Neural cell (in vitro differentiated cells): ENCODE data around the gene GPR42. TPM values are rescaled to one million over a fixed set of nuclear protein-coding genes. Genes with fewer than 3 reads are reported as not detected.

Experiments
- H2AFZ ChIP-seq: fragments of 200-600, 300-800 bp; sonication (generic), shearing (Covaris generic); 2 replicates; pipeline ENCODE4 v1.6.0; 2014; ENCODE audit warnings: low read depth, mild to moderate bottlenecking, antibody characterized with exemption, low read length, moderate library complexity
- H3F3A ChIP-seq: fragments of 200-600 bp; shearing (Covaris generic); 2 replicates; pipeline ENCODE4 v1.6.1; 2016; ENCODE audit warnings: mild to moderate bottlenecking, moderate library complexity, mixed read lengths, antibody characterized with exemption, low read length; ENCODE audit not compliant: insufficient read depth, poor library complexity, severe bottlenecking
- H3K27ac ChIP-seq: fragments of 200-600, 300-800 bp; sonication (generic), shearing (Covaris generic); 2 replicates; pipeline ENCODE4 v1.5.1; 2014; ENCODE audit warnings: mild to moderate bottlenecking, low read length, moderate library complexity
- H3K27me3 ChIP-seq: fragments of 300-800, 200-600 bp; sonication (generic), shearing (Covaris generic); 2 replicates; pipeline ENCODE4 v1.6.0; 2014; ENCODE audit warnings: mild to moderate bottlenecking, low read depth, low read length, moderate library complexity; ENCODE audit not compliant: insufficient read depth
- H3K36me3 ChIP-seq: fragments of 300-800, 200-600 bp; sonication (generic), shearing (Covaris generic); 2 replicates; pipeline ENCODE4 v1.5.1; 2014; ENCODE audit warnings: mild to moderate bottlenecking, antibody characterized with exemption, low read length, moderate library complexity; ENCODE audit not compliant: insufficient read depth
- H3K4me2 ChIP-seq: fragments of 300-800, 200-600 bp; sonication (generic), shearing (Covaris generic); 2 replicates; pipeline ENCODE4 v1.6.0; 2014; ENCODE audit warnings: mild to moderate bottlenecking, low read length
- H3K4me3 ChIP-seq: fragments of 300-800, 200-600 bp; sonication (generic), shearing (Covaris generic); 2 replicates; pipeline ENCODE4 v1.5.1; 2014; ENCODE audit warnings: mild to moderate bottlenecking, low read length, moderate library complexity
- H3K79me2 ChIP-seq: fragments of 200-600 bp; shearing (Covaris generic); replicated peaks from 2 replicates; pipeline ENCODE4 v1.6.0; 2014; ENCODE audit warnings: mild to moderate bottlenecking, low read length, moderate library complexity; ENCODE audit not compliant: insufficient read depth
- H3K9ac ChIP-seq: fragments of 300-800, 200-600 bp; sonication (generic), shearing (Covaris generic); 2 replicates; pipeline ENCODE4 v1.6.1; 2016; ENCODE audit warnings: mild to moderate bottlenecking, low read length, mixed read lengths
- H3K9me2 ChIP-seq: fragments of 200-600 bp; shearing (Covaris generic); 2 replicates; pipeline ENCODE4 v1.6.1; 2016; ENCODE audit warnings: mild to moderate bottlenecking, low read length, mixed read lengths; ENCODE audit not compliant: insufficient read depth
- H3K9me3 ChIP-seq: fragments of 200-600, 300-800 bp; sonication (generic), shearing (Covaris generic); 2 replicates; pipeline ENCODE4 v1.6.1; 2016; ENCODE audit warnings: mild to moderate bottlenecking, mixed run types, low read length, moderate library complexity, mixed read lengths
- H4K20me1 ChIP-seq: fragments of 200-600 bp; shearing (Covaris generic); 2 replicates; pipeline ENCODE4 v1.6.1; 2016; ENCODE audit warnings: mild to moderate bottlenecking, mixed run types; ENCODE audit not compliant: insufficient read depth
- EP300 ChIP-seq: fragments of 450-650 bp; conservative IDR thresholded peaks from 2 replicates; pipeline ENCODE4 v1.6.1; 2014; ENCODE audit warnings: antibody characterized with exemption, mild to moderate bottlenecking, moderate library complexity; ENCODE audit not compliant: poor library complexity, severe bottlenecking
- EZH2 ChIP-seq: fragments of 200-600, 300-800 bp; shearing (Covaris generic), sonication (generic); IDR thresholded peaks from 2 replicates; pipeline ENCODE4 v1.6.1; 2014; ENCODE audit warnings: antibody characterized with exemption, low read length, borderline replicate concordance, mild to moderate bottlenecking; ENCODE audit not compliant: insufficient read depth, poor library complexity, severe bottlenecking
- MXI1 ChIP-seq: fragments of 450-650 bp; conservative IDR thresholded peaks from 2 replicates; pipeline ENCODE4 v1.6.1; 2014; ENCODE audit warnings: antibody characterized with exemption, mild to moderate bottlenecking; ENCODE audit not compliant: poor library complexity, severe bottlenecking
- POLR2AphosphoS5 ChIP-seq: IDR thresholded peaks from 2 replicates; pipeline ENCODE4 v1.6.1; 2012
- RAD21 ChIP-seq: fragments of 450-650 bp; conservative IDR thresholded peaks from 2 replicates; pipeline ENCODE4 v1.6.1; 2014; ENCODE audit warnings: antibody characterized with exemption, mild to moderate bottlenecking, moderate library complexity
- SMC3 ChIP-seq: fragments of 450-650 bp; conservative IDR thresholded peaks from 2 replicates; pipeline ENCODE4 v1.6.1; 2014; ENCODE audit warnings: antibody characterized with exemption, mild to moderate bottlenecking, moderate library complexity; ENCODE audit not compliant: poor library complexity
- TAF1 ChIP-seq: IDR thresholded peaks from 2 replicates; pipeline ENCODE4 v1.6.1; 2012; ENCODE audit warnings: low read depth
- polyA plus RNA-seq: library from polyadenylated mRNA; depleted of rRNA; stranded (reverse); fragments of >200 nt; gene quantifications from 2 replicates; pipeline ENCODE4 v1.2.3, GENCODE V29; 2014
- TF ChIP-seq, protein P1 (sequence below): IDR thresholded peaks from 2 replicates; pipeline ENCODE4 v1.6.1; 2012; ENCODE audit warnings: borderline replicate concordance
- TF ChIP-seq, protein P2 (sequence below): fragments of 450-650 bp; IDR thresholded peaks from 2 replicates; pipeline ENCODE4 v1.5.1; 2014; ENCODE audit warnings: antibody characterized with exemption, mild to moderate bottlenecking, moderate library complexity; ENCODE audit not compliant: poor library complexity, severe bottlenecking

Gene GPR42
- polyA plus RNA-seq, 1 donor from 2014 or later = not detected

DNA sequence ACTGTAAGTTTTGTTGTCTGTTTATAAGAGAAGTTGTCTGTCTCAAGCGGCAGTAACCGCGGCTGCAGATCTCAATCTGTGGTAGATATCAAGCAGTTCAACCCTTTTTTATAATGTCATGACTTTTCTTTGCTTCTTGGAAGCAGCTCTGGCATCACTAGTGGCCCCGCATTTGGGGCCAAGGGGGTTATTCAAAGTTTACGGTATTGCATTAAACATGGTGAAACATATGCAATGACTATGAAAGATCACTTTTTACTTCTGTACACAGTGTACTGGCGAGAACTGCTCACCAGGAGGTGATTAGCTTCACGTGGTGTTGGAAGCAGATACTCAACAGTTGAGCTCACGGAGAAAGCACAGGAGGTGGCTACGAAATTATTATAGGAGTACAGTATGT, 17.2 kb upstream of the GPR42 start:
- Histone ChIP-seq H3K27ac (no peak overlapping the region), H3K9ac (no peak overlapping the region), H3K9me2 (no peaks in the 10 kb centered on the region), H3K4me2 (no peak overlapping the region), H3K79me2 (no peaks in the 10 kb centered on the region), H3K4me3 (no peak overlapping the region), H3K36me3 (no peaks in the 10 kb centered on the region), H3K27me3 (no peaks in the 10 kb centered on the region), H4K20me1 (no peaks in the 10 kb centered on the region), H2AFZ (no peak overlapping the region), H3K9me3 (no peaks in the 10 kb centered on the region), H3F3A (no peaks in the 10 kb centered on the region)
- TF ChIP-seq EP300 = no peak
- no peak for TF ChIP-seq TAF1
- TF ChIP-seq, protein P1, sequence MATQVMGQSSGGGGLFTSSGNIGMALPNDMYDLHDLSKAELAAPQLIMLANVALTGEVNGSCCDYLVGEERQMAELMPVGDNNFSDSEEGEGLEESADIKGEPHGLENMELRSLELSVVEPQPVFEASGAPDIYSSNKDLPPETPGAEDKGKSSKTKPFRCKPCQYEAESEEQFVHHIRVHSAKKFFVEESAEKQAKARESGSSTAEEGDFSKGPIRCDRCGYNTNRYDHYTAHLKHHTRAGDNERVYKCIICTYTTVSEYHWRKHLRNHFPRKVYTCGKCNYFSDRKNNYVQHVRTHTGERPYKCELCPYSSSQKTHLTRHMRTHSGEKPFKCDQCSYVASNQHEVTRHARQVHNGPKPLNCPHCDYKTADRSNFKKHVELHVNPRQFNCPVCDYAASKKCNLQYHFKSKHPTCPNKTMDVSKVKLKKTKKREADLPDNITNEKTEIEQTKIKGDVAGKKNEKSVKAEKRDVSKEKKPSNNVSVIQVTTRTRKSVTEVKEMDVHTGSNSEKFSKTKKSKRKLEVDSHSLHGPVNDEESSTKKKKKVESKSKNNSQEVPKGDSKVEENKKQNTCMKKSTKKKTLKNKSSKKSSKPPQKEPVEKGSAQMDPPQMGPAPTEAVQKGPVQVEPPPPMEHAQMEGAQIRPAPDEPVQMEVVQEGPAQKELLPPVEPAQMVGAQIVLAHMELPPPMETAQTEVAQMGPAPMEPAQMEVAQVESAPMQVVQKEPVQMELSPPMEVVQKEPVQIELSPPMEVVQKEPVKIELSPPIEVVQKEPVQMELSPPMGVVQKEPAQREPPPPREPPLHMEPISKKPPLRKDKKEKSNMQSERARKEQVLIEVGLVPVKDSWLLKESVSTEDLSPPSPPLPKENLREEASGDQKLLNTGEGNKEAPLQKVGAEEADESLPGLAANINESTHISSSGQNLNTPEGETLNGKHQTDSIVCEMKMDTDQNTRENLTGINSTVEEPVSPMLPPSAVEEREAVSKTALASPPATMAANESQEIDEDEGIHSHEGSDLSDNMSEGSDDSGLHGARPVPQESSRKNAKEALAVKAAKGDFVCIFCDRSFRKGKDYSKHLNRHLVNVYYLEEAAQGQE = no peak
- no peak for TF ChIP-seq POLR2AphosphoS5
- TF ChIP-seq EZH2 = no peak
- TF ChIP-seq SMC3 = no peak
- no peak for TF ChIP-seq RAD21
- TF ChIP-seq, protein P2, sequence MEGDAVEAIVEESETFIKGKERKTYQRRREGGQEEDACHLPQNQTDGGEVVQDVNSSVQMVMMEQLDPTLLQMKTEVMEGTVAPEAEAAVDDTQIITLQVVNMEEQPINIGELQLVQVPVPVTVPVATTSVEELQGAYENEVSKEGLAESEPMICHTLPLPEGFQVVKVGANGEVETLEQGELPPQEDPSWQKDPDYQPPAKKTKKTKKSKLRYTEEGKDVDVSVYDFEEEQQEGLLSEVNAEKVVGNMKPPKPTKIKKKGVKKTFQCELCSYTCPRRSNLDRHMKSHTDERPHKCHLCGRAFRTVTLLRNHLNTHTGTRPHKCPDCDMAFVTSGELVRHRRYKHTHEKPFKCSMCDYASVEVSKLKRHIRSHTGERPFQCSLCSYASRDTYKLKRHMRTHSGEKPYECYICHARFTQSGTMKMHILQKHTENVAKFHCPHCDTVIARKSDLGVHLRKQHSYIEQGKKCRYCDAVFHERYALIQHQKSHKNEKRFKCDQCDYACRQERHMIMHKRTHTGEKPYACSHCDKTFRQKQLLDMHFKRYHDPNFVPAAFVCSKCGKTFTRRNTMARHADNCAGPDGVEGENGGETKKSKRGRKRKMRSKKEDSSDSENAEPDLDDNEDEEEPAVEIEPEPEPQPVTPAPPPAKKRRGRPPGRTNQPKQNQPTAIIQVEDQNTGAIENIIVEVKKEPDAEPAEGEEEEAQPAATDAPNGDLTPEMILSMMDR = no peak
- no peak for TF ChIP-seq MXI1

DNA sequence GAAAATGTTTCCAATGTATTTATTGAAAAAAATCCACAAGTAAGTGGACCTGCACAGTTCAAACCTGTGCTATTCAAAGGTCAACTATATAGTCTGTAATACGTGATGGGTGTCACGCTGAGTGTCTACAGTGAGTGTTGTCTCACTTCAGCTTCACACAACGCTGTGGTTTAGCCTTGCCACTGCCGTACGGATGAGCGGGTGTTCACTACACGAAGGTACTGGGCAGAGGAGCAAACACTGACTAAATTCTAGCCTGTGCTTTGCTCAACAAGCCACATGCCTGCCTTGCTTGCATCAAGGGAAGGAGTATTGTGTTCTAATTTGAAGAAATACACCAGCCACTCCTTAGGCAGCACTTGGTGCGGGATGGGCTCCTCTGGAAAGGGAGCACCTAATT, 16.0 kb upstream of the GPR42 start:
- TF ChIP-seq, protein P1 = no peak
- no peak for TF ChIP-seq EZH2
- no peak for TF ChIP-seq MXI1
- no peak for TF ChIP-seq TAF1
- no peak for TF ChIP-seq EP300
- TF ChIP-seq SMC3 = no peak
- TF ChIP-seq, protein P2 = no peak
- no peak for TF ChIP-seq RAD21
- no peak for TF ChIP-seq POLR2AphosphoS5
- H3K9me2 ChIP-seq = no peaks in the 10 kb centered on the region
- H4K20me1 ChIP-seq = no peaks in the 10 kb centered on the region
- no peaks in the 10 kb centered on the region for H3K9me3 ChIP-seq
- H3K36me3 ChIP-seq = no peaks in the 10 kb centered on the region
- no peaks in the 10 kb centered on the region for H3K27me3 ChIP-seq
- no peak overlapping the region for H3K4me3 ChIP-seq
- no peaks in the 10 kb centered on the region for H3K79me2 ChIP-seq
- H3F3A ChIP-seq = no peaks in the 10 kb centered on the region
- no peak overlapping the region for H3K9ac ChIP-seq
- H3K4me2 ChIP-seq = no peak overlapping the region
- H2AFZ ChIP-seq = no peak overlapping the region
- no peak overlapping the region for H3K27ac ChIP-seq
